Sigmoid colon (tissue), 4 donors: ENCODE measurements around the gene THSD7B.

Experiments used
- EP300 ChIP-seq, 4 donors: sonication (generic); formaldehyde crosslinking; IDR thresholded peaks; one replicate each; pipeline ENCODE4 v1.6.1; 2017; ENCODE audit warnings: antibody characterized with exemption in 4 of 4
- POLR2A ChIP-seq, 2 donors: fragments of 450-650 bp; IDR thresholded peaks; one replicate each; pipeline ENCODE4 v1.6.1; 2016; ENCODE audit warnings: antibody characterized with exemption in 2 of 2, mild to moderate bottlenecking in 2 of 2, moderate library complexity in 2 of 2
- POLR2AphosphoS5 ChIP-seq, 4 donors: sonication (generic); formaldehyde crosslinking; IDR thresholded peaks; one replicate each; pipeline ENCODE4 v1.6.1; 2017; ENCODE audit warnings: antibody characterized with exemption in 4 of 4
- TF ChIP-seq, protein P1 (sequence below), 4 experiments: fragments of 450-650 bp in 3 of 4; fragments of 200-600 bp in 1 of 4; IDR thresholded peaks; one replicate each; pipeline ENCODE4 v1.5.1; 2016 to 2019; ENCODE audit warnings: antibody characterized with exemption in 4 of 4, mild to moderate bottlenecking in 3 of 4, moderate library complexity in 2 of 4

- TF ChIP-seq POLR2A (IDR thresholded peaks at IDR 0.05) (no peak), EP300 (IDR thresholded peaks at IDR 0.05) (no peak), POLR2AphosphoS5 (IDR thresholded peaks at IDR 0.05) (no peak)
- TF ChIP-seq, protein P1, sequence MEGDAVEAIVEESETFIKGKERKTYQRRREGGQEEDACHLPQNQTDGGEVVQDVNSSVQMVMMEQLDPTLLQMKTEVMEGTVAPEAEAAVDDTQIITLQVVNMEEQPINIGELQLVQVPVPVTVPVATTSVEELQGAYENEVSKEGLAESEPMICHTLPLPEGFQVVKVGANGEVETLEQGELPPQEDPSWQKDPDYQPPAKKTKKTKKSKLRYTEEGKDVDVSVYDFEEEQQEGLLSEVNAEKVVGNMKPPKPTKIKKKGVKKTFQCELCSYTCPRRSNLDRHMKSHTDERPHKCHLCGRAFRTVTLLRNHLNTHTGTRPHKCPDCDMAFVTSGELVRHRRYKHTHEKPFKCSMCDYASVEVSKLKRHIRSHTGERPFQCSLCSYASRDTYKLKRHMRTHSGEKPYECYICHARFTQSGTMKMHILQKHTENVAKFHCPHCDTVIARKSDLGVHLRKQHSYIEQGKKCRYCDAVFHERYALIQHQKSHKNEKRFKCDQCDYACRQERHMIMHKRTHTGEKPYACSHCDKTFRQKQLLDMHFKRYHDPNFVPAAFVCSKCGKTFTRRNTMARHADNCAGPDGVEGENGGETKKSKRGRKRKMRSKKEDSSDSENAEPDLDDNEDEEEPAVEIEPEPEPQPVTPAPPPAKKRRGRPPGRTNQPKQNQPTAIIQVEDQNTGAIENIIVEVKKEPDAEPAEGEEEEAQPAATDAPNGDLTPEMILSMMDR (IDR thresholded peaks at IDR 0.05) = no peak
These were observed 191.7 kb downstream of the THSD7B start for GRCh38 chr2:136957044-136957443.
